GM18511 (cell line): Measurements from ENCODE around the gene USP24.
A peak's percentile ranks its signal among the peaks of the same experiment; 100 is the strongest.

Experiments
- ATAC-seq: cut with Tn5 transposase; IDR thresholded peaks from one replicate; pipeline ENCODE4 v1.9.1; 2021; ENCODE audit warnings: mild to moderate bottlenecking, moderate library complexity; ENCODE audit not compliant: unreplicated experiment

The USP24 gene

GRCh38 chr1:55168353-55168752, 46.8 kb downstream of the USP24 start:
- ATAC-seq = no peak

- ATAC-seq = no peak
Observed at GRCh38 chr1:55167224-55167871, 47.8 kb downstream of the USP24 start.

GRCh38 chr1:55164906-55165305, 50.3 kb downstream of the USP24 start:
- ATAC-seq = no peak

GRCh38 chr1:55159571-55159970, 55.6 kb downstream of the USP24 start:
- no peak for ATAC-seq

- ATAC-seq = no peak
Observed at GRCh38 chr1:55156608-55157007, 58.6 kb downstream of the USP24 start.

GRCh38 chr1:55156093-55156492, 59.1 kb downstream of the USP24 start:
- ATAC-seq = no peak

- no peak for ATAC-seq
Observed at GRCh38 chr1:55155522-55155921, 59.6 kb downstream of the USP24 start.

GRCh38 chr1:55154616-55155015, 60.5 kb downstream of the USP24 start:
- no peak for ATAC-seq

GRCh38 chr1:55153031-55153430, 62.1 kb downstream of the USP24 start:
- no peak for ATAC-seq

- ATAC-seq = peak; percentile 96
Observed at GRCh38 chr1:55150880-55151588, 64.1 kb downstream of the USP24 start.

- no peak for ATAC-seq
Observed at GRCh38 chr1:55148676-55149075, 66.5 kb downstream of the USP24 start.

- ATAC-seq = no peak
Observed at GRCh38 chr1:55147524-55147923, 67.6 kb downstream of the USP24 start.

GRCh38 chr1:55146781-55147180, 68.4 kb downstream of the USP24 start:
- ATAC-seq = no peak

GRCh38 chr1:55144886-55145285, 70.3 kb downstream of the USP24 start:
- no peak for ATAC-seq

GRCh38 chr1:55143684-55144083, 71.5 kb downstream of the USP24 start:
- no peak for ATAC-seq

GRCh38 chr1:55141295-55141893, 73.8 kb downstream of the USP24 start:
- ATAC-seq = no peak

GRCh38 chr1:55140546-55140983, 74.6 kb downstream of the USP24 start:
- peak; percentile 84 for ATAC-seq

- no peak for ATAC-seq
Observed at GRCh38 chr1:55140137-55140536, 75.0 kb downstream of the USP24 start.

GRCh38 chr1:55138823-55139222, 76.3 kb downstream of the USP24 start:
- no peak for ATAC-seq

GRCh38 chr1:55134152-55134808, 80.9 kb downstream of the USP24 start:
- ATAC-seq = no peak

- ATAC-seq = no peak
Observed at GRCh38 chr1:55131801-55132200, 83.4 kb downstream of the USP24 start.

- ATAC-seq = no peak
Observed at GRCh38 chr1:55131218-55131617, 83.9 kb downstream of the USP24 start.
